IPS DF 6.9 (cell line): ENCODE measurements around the gene BAIAP2.

Experiments
- DNase-seq: peaks from one replicate; pipeline ENCODE4 v3.0.0-alpha.2; 2013; ENCODE audit warnings: low read depth, low spot score
- H3K27ac ChIP-seq: one replicate; pipeline ENCODE4 v1.5.1; 2013; ENCODE audit warnings: low read length, control low read depth
- H3K27me3 ChIP-seq: 2 replicates; pipeline ENCODE4 v1.6.1; 2013; ENCODE audit warnings: mild to moderate bottlenecking, low read length; ENCODE audit not compliant: control insufficient read depth, insufficient read depth
- H3K36me3 ChIP-seq: 2 replicates; pipeline ENCODE4 v1.6.1; 2013; ENCODE audit warnings: low read length; ENCODE audit not compliant: control insufficient read depth, insufficient read depth
- H3K4me1 ChIP-seq: 2 replicates; pipeline ENCODE4 v1.6.1; 2013; ENCODE audit warnings: low read length; ENCODE audit not compliant: control insufficient read depth, insufficient read depth
- H3K4me3 ChIP-seq: 2 replicates; pipeline ENCODE4 v1.5.1; 2013; ENCODE audit warnings: mild to moderate bottlenecking, low read length
- H3K9me3 ChIP-seq: 2 replicates; pipeline ENCODE4 v1.6.1; 2013; ENCODE audit warnings: low read length, inconsistent platforms; ENCODE audit not compliant: control insufficient read depth, insufficient read depth
- WGBS: extraction: QIAGEN DNeasy Blood & Tissue Kit; methylation state at CpG from one replicate; pipeline ENCODE4 v1.1.7; 2013; ENCODE audit warnings: mixed read lengths, missing lambda C conversion rate; ENCODE audit not compliant: insufficient read length, insufficient coverage; 5-methylcytosine and 5-hydroxymethylcytosine counted together

BAIAP2 gene

GRCh38 chr17:81100668-81101067, 65.7 kb downstream of the BAIAP2 start:
- no CpG with 5 or more reads among the region's 10 CpGs for WGBS
- no peaks in the 10 kb centered on the region for H3K27me3 ChIP-seq
- H3K4me1 ChIP-seq = peaks cover 6% of the 10 kb centered on the region
- no peaks in the 10 kb centered on the region for H3K36me3 ChIP-seq
- no peaks in the 10 kb centered on the region for H3K9me3 ChIP-seq
- H3K4me3 ChIP-seq = no peak overlapping the region
- H3K27ac ChIP-seq = no peak overlapping the region
- DNase-seq = no peak

GRCh38 chr17:81101614-81102306, 66.8 kb downstream of the BAIAP2 start:
- peak; percentile 70 for DNase-seq
- H3K36me3 ChIP-seq = no peaks in the 10 kb centered on the region
- H3K27me3 ChIP-seq = no peaks in the 10 kb centered on the region
- no peaks in the 10 kb centered on the region for H3K9me3 ChIP-seq
- no peak overlapping the region for H3K4me3 ChIP-seq
- peaks cover 6% of the 10 kb centered on the region for H3K4me1 ChIP-seq
- H3K27ac ChIP-seq = no peak overlapping the region
- WGBS = no CpG with 5 or more reads among the region's 33 CpGs

DNA sequence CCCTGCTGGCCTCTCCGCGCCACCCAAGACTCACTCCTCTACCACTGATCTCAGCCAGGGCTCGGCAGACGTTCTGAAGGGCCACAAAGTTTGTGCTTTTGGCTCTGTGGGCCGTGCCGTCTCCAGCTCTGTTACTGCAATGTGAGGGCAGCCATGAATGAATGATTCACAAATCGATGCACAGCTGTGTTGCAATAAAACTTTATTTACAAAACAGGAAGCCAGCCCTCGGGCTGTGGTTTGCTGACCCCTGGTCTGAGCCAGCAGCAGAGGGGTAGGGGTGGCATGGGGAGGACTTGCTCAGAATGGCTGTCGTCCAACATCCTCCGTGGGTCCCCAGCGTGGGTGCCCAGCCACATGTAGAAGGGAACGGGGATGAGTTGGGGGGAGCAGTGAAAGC, 67.4 kb downstream of the BAIAP2 start:
- DNase-seq = no peak
- Histone ChIP-seq H3K9me3 (no peaks in the 10 kb centered on the region), H3K4me1 (peaks cover 2% of the 10 kb centered on the region; the same call in 1 of the 2 replicates), H3K4me3 (no peak overlapping the region), H3K27ac (no peak overlapping the region), H3K36me3 (no peaks in the 10 kb centered on the region), H3K27me3 (no peaks in the 10 kb centered on the region)
- no CpG with 5 or more reads among the region's 12 CpGs for WGBS

DNA sequence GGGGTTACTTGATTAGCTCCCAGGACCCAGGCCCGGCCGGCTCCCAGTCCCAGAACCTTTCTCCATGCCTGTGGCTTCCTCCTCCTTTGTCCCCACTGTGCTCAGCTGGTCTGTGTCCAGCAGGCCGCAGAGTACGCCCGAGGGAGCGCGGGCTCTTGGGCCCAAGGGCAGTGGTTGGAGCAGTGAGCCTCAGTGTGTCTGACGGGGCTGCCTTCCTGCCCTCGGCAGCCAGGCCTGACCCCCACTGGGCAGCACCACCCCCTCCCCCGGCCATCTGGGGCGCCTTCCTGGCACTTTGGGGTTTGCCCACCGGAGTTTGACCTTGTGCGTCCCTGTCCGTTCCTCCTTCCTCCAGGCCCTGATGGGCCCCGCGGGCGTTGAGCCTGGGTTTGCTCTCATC, 67.9 kb downstream of the BAIAP2 start:
- H3K27ac ChIP-seq = no peak overlapping the region
- no peaks in the 10 kb centered on the region for H3K27me3 ChIP-seq
- WGBS = no CpG with 5 or more reads among the region's 17 CpGs
- no peaks in the 10 kb centered on the region for H3K36me3 ChIP-seq
- H3K4me3 ChIP-seq = no peak overlapping the region
- DNase-seq = no peak
- no peaks in the 10 kb centered on the region for H3K4me1 ChIP-seq
- H3K9me3 ChIP-seq = no peaks in the 10 kb centered on the region

GRCh38 chr17:81103379-81103778, 68.4 kb downstream of the BAIAP2 start:
- no peak overlapping the region for H3K4me3 ChIP-seq
- H3K9me3 ChIP-seq = no peaks in the 10 kb centered on the region
- DNase-seq = no peak
- no CpG with 5 or more reads among the region's 20 CpGs for WGBS
- no peaks in the 10 kb centered on the region for H3K36me3 ChIP-seq
- no peaks in the 10 kb centered on the region for H3K27me3 ChIP-seq
- no peaks in the 10 kb centered on the region for H3K4me1 ChIP-seq
- no peak overlapping the region for H3K27ac ChIP-seq

DNA sequence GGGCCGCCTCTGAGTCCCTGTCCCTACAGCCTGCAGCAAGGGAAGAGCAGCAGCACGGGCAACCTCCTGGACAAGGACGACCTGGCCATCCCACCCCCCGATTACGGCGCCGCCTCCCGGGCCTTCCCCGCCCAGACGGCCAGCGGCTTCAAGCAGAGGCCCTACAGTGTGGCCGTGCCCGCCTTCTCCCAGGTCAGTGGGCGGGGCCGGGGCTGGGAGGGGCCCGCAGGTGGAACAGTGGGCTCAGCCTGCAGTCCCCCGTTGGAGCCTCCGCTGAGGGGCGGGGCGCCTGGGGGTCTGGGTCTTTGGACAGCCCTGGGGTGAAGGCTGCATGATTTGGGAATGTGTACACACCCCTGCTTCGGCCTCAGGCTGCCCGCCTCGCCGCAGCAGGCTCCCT, 71.8 kb downstream of the BAIAP2 start:
- no peaks in the 10 kb centered on the region for H3K9me3 ChIP-seq
- H3K4me3 ChIP-seq = no peak overlapping the region
- H3K27me3 ChIP-seq = no peaks in the 10 kb centered on the region
- no peak for DNase-seq
- no peak overlapping the region for H3K27ac ChIP-seq
- WGBS = no CpG with 5 or more reads among the region's 24 CpGs
- no peaks in the 10 kb centered on the region for H3K36me3 ChIP-seq
- H3K4me1 ChIP-seq = no peaks in the 10 kb centered on the region

DNA sequence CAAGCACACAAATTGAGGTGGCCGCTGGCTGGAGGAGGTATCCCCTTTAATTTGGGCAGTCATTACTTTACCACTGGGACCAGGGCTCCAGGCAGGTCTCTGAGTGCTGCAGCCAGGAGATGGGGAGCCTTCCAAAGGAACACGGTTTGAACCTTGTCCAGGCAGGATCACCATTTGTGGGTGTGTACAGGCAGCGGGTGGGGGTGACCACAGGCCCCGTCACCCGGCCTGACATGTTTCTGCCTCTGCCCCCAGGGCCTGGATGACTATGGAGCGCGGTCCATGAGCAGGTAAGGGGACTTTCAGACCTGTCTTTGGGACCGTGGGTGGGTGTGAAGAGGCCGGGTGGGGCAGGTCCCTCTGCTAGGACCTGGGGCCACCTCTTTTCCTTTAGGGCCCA, 73.3 kb downstream of the BAIAP2 start:
- no peaks in the 10 kb centered on the region for H3K4me1 ChIP-seq
- no peak for DNase-seq
- no peaks in the 10 kb centered on the region for H3K9me3 ChIP-seq
- no peak overlapping the region for H3K4me3 ChIP-seq
- H3K36me3 ChIP-seq = no peaks in the 10 kb centered on the region
- no CpG with 5 or more reads among the region's 9 CpGs for WGBS
- no peaks in the 10 kb centered on the region for H3K27me3 ChIP-seq
- no peak overlapping the region for H3K27ac ChIP-seq

- no peak overlapping the region for H3K27ac ChIP-seq
- H3K9me3 ChIP-seq = no peaks in the 10 kb centered on the region
- no peak overlapping the region for H3K4me3 ChIP-seq
- H3K36me3 ChIP-seq = no peaks in the 10 kb centered on the region
- WGBS = no CpG with 5 or more reads among the region's 22 CpGs
- DNase-seq = no peak
- H3K27me3 ChIP-seq = no peaks in the 10 kb centered on the region
- H3K4me1 ChIP-seq = no peaks in the 10 kb centered on the region
Measured at GRCh38 chr17:81109957-81110356, 75.0 kb downstream of the BAIAP2 start.

- WGBS = no CpG with 5 or more reads among the region's 30 CpGs
- H3K27me3 ChIP-seq = no peaks in the 10 kb centered on the region
- H3K27ac ChIP-seq = no peak overlapping the region
- no peak for DNase-seq
- H3K4me1 ChIP-seq = no peaks in the 10 kb centered on the region
- H3K4me3 ChIP-seq = no peak overlapping the region
- H3K36me3 ChIP-seq = no peaks in the 10 kb centered on the region
- no peaks in the 10 kb centered on the region for H3K9me3 ChIP-seq
Measured at GRCh38 chr17:81110488-81111040, 75.6 kb downstream of the BAIAP2 start.

DNA sequence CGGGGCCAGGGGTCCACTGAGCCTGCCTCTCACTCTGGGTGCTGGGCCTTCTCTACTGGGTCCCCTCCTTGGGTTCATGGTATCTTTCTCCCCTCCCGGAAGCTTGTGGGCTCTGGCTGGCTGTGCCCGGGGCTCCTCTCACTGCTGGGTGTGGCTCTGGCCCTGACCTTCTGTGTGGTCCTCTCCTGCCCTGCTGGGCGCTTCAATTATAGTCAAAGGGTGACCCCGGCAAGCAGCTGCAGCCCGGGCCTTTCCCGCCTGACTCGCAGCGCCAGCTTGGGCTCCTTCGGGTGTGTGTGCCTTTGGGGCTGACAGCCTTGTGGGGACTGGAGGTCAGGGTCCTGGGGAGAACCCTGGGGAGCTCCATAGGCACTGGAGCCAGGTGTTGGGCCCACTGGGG, 76.1 kb downstream of the BAIAP2 start:
- H3K27me3 ChIP-seq = no peaks in the 10 kb centered on the region
- no peaks in the 10 kb centered on the region for H3K9me3 ChIP-seq
- no peaks in the 10 kb centered on the region for H3K36me3 ChIP-seq
- H3K4me3 ChIP-seq = no peak overlapping the region
- H3K27ac ChIP-seq = no peak overlapping the region
- H3K4me1 ChIP-seq = no peaks in the 10 kb centered on the region
- no peak for DNase-seq
- no CpG with 5 or more reads among the region's 10 CpGs for WGBS

DNA sequence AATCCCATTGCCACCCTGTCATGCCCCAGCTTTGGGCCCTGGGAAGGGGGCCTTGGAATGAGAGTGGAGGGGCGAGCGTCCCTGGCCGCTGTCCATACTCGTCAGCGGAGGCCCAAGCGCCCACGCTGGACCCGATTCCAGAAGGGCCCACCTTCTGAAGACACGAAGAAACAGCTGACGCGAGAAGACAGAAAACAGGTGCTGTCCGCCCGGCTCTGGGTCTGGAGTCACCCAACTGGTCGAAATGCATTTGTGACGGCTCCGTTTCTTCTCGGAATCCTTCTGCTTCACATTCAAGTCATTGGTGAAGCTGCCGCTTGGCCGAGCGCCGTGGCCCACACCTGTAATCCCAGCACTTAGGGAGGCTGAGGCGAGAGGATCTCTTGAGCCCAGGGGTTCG, 77.5 kb downstream of the BAIAP2 start:
- DNase-seq = no peak
- Histone ChIP-seq H3K4me1 (no peaks in the 10 kb centered on the region), H3K27ac (no peak overlapping the region), H3K36me3 (no peaks in the 10 kb centered on the region), H3K27me3 (no peaks in the 10 kb centered on the region), H3K4me3 (no peak overlapping the region), H3K9me3 (no peaks in the 10 kb centered on the region)
- no CpG with 5 or more reads among the region's 23 CpGs for WGBS
